Measurements from ENCODE around the gene GALM. TPM values are rescaled to one million over a fixed set of nuclear protein-coding genes. Genes with fewer than 3 reads are reported as not detected.
A peak's percentile ranks its signal among the peaks of the same experiment; 100 is the strongest.

Gene GALM
- total and polyA plus RNA-seq, 2 donors (not counting 3 experiments of a cell fraction or from before 2014, with no cell fraction given), result 4.8 to 6.1 TPM

DNA sequence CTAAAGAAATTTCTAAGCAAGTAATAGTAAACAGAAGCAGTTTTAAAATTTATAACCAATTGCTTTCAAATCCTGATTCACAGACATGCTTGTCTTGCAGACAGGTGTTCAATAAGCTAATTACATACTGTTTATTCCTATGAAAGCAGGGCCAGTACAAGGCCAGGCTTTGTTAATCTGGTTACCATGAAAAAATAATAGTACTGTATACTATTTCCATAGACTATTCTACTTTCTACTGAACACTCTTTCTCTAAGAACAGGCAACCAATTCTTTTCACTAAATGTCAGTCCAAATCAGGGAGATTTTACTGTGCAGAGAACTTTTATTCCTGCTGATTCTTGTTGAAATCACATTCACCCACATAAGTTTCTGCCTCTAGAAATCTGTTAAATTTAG is 88.1 kb downstream of the GALM start:
- H3K36me3 ChIP-seq (ENCODE audit: control insufficient read depth in 2 of 2, extremely low read depth in 1 of 2, insufficient read depth in 2 of 2, low read length in 2 of 2), result peaks cover 0 to 2% of the 10 kb centered on the region in 2 experiments
- CTCF ChIA-PET, result interaction anchor here (1.0 kb wide), 1 partner anchor 81 kb away, joined by 3 read pairs; no protein-coding TSS in a partner anchor
- no peak for DNase-seq (ENCODE audit: low read depth, low spot score)
- H3K9me1 ChIP-seq (replicated peaks; ENCODE audit: control insufficient read depth, extremely low read depth, insufficient read depth, low read length), result no peaks in the 10 kb centered on the region
- H2AFZ ChIP-seq (ENCODE audit: low read depth, low read length), result peak overlapping the region; percentile 32
- TF ChIP-seq POLR2A (IDR thresholded peaks at IDR 0.05; ENCODE audit: low read depth, low read length) (no peak), MYC (IDR thresholded peaks at IDR 0.05; ENCODE audit: low read depth, low read length) (no peak), JUN (IDR thresholded peaks at IDR 0.05; ENCODE audit: borderline replicate concordance, insufficient read depth, insufficient read length, low read depth) (no peak), FOS (IDR thresholded peaks at IDR 0.05; ENCODE audit: borderline replicate concordance, insufficient read depth, low read length) (no peak)
- peaks cover 20% of the 10 kb centered on the region for H3K79me2 ChIP-seq (ENCODE audit: control insufficient read depth, insufficient read depth, low read length)
- FAIRE-seq, result no peak
- peak overlapping the region; percentile 47 for H3K9ac ChIP-seq (replicated peaks; ENCODE audit: extremely low read depth, insufficient read depth, low read length)
- no peak overlapping the region for H3K27ac ChIP-seq (ENCODE audit: insufficient read depth, low read depth, low read length)
- intact Hi-C loops (cut with micrococcal nuclease), result no loop called here
- peak overlapping the region; percentile 62 for H3K4me2 ChIP-seq (ENCODE audit: insufficient read depth, low read length)
- dilution Hi-C loops (cut with MboI; ENCODE audit: extremely low pct_ligation_motif_present, low sequenced_read_pairs), result no loop called here
- peaks cover 12% of the 10 kb centered on the region for H3K4me1 ChIP-seq (ENCODE audit: control insufficient read depth, extremely low read depth, insufficient read depth, low read length)
- H3K27me3 ChIP-seq (ENCODE audit: control insufficient read depth in 2 of 2, insufficient read depth in 2 of 2, low read length in 2 of 2), result no peaks in the 10 kb centered on the region
- POLR2A ChIA-PET, result no interaction called here
- H3K9me3 ChIP-seq (replicated peaks; ENCODE audit: control insufficient read depth, insufficient read depth, low read length), result no peaks in the 10 kb centered on the region
- no TSS peak for BruUV-seq (replicated peaks)
- H4K20me1 ChIP-seq (replicated peaks; ENCODE audit: control insufficient read depth, extremely low read depth, insufficient read depth, low read length), result peaks cover 5% of the 10 kb centered on the region
- no peak overlapping the region for H3K4me3 ChIP-seq (replicated peaks in 1 of 3; ENCODE audit: insufficient read depth in 1 of 3, low read depth in 1 of 3, low read length in 3 of 3)

DNA sequence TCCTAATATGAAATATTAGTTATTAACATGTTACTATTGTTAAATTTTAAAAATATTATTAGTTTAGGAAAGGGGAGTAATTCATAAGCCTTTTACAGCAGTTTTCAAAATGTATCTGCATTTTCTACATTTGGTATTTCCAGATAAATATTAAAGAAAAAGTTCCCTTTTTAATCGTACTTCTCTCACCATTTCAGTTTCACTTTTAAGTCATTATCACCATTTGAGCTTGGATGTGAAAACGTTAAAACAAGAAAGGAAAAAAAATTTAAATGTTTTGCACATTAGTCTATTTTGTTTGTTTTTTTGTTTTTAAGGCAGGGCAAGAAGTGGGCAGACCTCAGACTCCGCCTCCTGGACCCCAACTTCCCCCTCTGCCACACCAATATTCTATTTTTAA is 88.6 kb downstream of the GALM start:
- intact Hi-C loops (cut with micrococcal nuclease), result no loop called here
- Histone ChIP-seq H2AFZ (ENCODE audit: low read depth, low read length) (no peak overlapping the region), H3K9me3 (replicated peaks; ENCODE audit: control insufficient read depth, insufficient read depth, low read length) (no peaks in the 10 kb centered on the region)

More for the DNA sequence above, 88.6 kb downstream of the GALM start:
- Histone ChIP-seq H3K36me3 (ENCODE audit: control insufficient read depth in 2 of 2, extremely low read depth in 1 of 2, insufficient read depth in 2 of 2, low read length in 2 of 2) (no peaks in the 10 kb centered on the region), H3K27me3 (ENCODE audit: control insufficient read depth in 2 of 2, insufficient read depth in 2 of 2, low read length in 2 of 2) (no peaks in the 10 kb centered on the region), H3K4me1 (ENCODE audit: control insufficient read depth, extremely low read depth, insufficient read depth, low read length) (peaks cover 7% of the 10 kb centered on the region), H3K27ac (ENCODE audit: insufficient read depth, low read depth, low read length) (no peak overlapping the region), H3K9ac (replicated peaks; ENCODE audit: extremely low read depth, insufficient read depth, low read length) (peak overlapping the region; percentile 47), H3K79me2 (ENCODE audit: control insufficient read depth, insufficient read depth, low read length) (peaks cover 16% of the 10 kb centered on the region), H3K9me1 (replicated peaks; ENCODE audit: control insufficient read depth, extremely low read depth, insufficient read depth, low read length) (no peaks in the 10 kb centered on the region), H3K4me2 (ENCODE audit: insufficient read depth, low read length) (peak overlapping the region; percentile 62), H4K20me1 (replicated peaks; ENCODE audit: control insufficient read depth, extremely low read depth, insufficient read depth, low read length) (peaks cover 3% of the 10 kb centered on the region), H3K4me3 (replicated peaks in 1 of 3; ENCODE audit: insufficient read depth in 1 of 3, low read depth in 1 of 3, low read length in 3 of 3) (peak overlapping the region in 1 of 3 experiments; percentile 8)
- dilution Hi-C loops (cut with MboI; ENCODE audit: extremely low pct_ligation_motif_present, low sequenced_read_pairs), result no loop called here
- POLR2A ChIA-PET, result no interaction called here
- no peak for TF ChIP-seq GATA2 (IDR thresholded peaks at IDR 0.05; ENCODE audit: insufficient read depth, insufficient read length, low read depth, low read length)
- TF ChIP-seq, protein P1, sequence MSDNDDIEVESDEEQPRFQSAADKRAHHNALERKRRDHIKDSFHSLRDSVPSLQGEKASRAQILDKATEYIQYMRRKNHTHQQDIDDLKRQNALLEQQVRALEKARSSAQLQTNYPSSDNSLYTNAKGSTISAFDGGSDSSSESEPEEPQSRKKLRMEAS (IDR thresholded peaks at IDR 0.05; ENCODE audit: insufficient read depth, insufficient read length), result no peak
- TF ChIP-seq, protein P2, sequence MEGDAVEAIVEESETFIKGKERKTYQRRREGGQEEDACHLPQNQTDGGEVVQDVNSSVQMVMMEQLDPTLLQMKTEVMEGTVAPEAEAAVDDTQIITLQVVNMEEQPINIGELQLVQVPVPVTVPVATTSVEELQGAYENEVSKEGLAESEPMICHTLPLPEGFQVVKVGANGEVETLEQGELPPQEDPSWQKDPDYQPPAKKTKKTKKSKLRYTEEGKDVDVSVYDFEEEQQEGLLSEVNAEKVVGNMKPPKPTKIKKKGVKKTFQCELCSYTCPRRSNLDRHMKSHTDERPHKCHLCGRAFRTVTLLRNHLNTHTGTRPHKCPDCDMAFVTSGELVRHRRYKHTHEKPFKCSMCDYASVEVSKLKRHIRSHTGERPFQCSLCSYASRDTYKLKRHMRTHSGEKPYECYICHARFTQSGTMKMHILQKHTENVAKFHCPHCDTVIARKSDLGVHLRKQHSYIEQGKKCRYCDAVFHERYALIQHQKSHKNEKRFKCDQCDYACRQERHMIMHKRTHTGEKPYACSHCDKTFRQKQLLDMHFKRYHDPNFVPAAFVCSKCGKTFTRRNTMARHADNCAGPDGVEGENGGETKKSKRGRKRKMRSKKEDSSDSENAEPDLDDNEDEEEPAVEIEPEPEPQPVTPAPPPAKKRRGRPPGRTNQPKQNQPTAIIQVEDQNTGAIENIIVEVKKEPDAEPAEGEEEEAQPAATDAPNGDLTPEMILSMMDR (IDR thresholded peaks at IDR 0.05; ENCODE audit: extremely low read depth in 1 of 2, insufficient read depth in 1 of 2, low read depth in 1 of 2, low read length in 2 of 2), result no peak
- TF ChIP-seq POLR2AphosphoS5 (IDR thresholded peaks at IDR 0.05; ENCODE audit: insufficient read depth, low read depth, low read length), result no peak
- TF ChIP-seq FOS (IDR thresholded peaks at IDR 0.05; ENCODE audit: borderline replicate concordance, insufficient read depth, low read length), result no peak
- no peak for TF ChIP-seq JUN (IDR thresholded peaks at IDR 0.05; ENCODE audit: borderline replicate concordance, insufficient read depth, insufficient read length, low read depth)
- no peak for TF ChIP-seq POLR2A (IDR thresholded peaks at IDR 0.05; ENCODE audit: low read depth, low read length)
- no peak for TF ChIP-seq EZH2 (IDR thresholded peaks at IDR 0.05; ENCODE audit: borderline replicate concordance, low read depth, low read length, severe bottlenecking)
- no peak for TF ChIP-seq MYC (IDR thresholded peaks at IDR 0.05; ENCODE audit: low read depth, low read length)
- CTCF ChIA-PET, result interaction anchor here (1.0 kb wide), 1 partner anchor 80 kb away, joined by 3 read pairs; no protein-coding TSS in a partner anchor
- FAIRE-seq (no peak), DNase-seq (ENCODE audit: low read depth, low spot score) (no peak)
- no TSS peak for BruUV-seq (replicated peaks)

All from endothelial cell of umbilical vein (primary cell).